ENCODE data around the gene NAV2.

The NAV2 gene

GRCh38 chr11:19938169-19938856 is 225.7 kb downstream of the NAV2 start:
- no peak for DNase-seq (ENCODE audit: low read depth)
- peak; percentile 90 for TF ChIP-seq CTCF (conservative IDR thresholded peaks at IDR 0.05; ENCODE audit: low read depth, low read length)

GRCh38 chr11:19938866-19939265 is 226.2 kb downstream of the NAV2 start:
- no peak for TF ChIP-seq CTCF (conservative IDR thresholded peaks at IDR 0.05; ENCODE audit: low read depth, low read length)
- no peak overlapping the region for H3K4me3 ChIP-seq (ENCODE audit: low read length)
- DNase-seq (ENCODE audit: low read depth), result no peak

More at GRCh38 chr11:19938169-19938856, 225.7 kb downstream of the NAV2 start:
- H3K4me3 ChIP-seq (ENCODE audit: low read length), result no peak overlapping the region

GRCh38 chr11:19939415-19939929 is 226.8 kb downstream of the NAV2 start:
- DNase-seq (ENCODE audit: low read depth), result no peak
- TF ChIP-seq CTCF (conservative IDR thresholded peaks at IDR 0.05; ENCODE audit: low read depth, low read length), result no peak
- no peak overlapping the region for H3K4me3 ChIP-seq (ENCODE audit: low read length)

GRCh38 chr11:19940831-19941230 is 228.2 kb downstream of the NAV2 start:
- DNase-seq (ENCODE audit: low read depth), result no peak
- no peak overlapping the region for H3K4me3 ChIP-seq (ENCODE audit: low read length)
- TF ChIP-seq CTCF (conservative IDR thresholded peaks at IDR 0.05; ENCODE audit: low read depth, low read length), result no peak

- no peak overlapping the region for H3K4me3 ChIP-seq (ENCODE audit: low read length)
- no peak for TF ChIP-seq CTCF (conservative IDR thresholded peaks at IDR 0.05; ENCODE audit: low read depth, low read length)
- no peak for DNase-seq (ENCODE audit: low read depth)
These were observed 234.0 kb downstream of the NAV2 start for GRCh38 chr11:19946681-19947080.

GRCh38 chr11:19947537-19948114 is 235.0 kb downstream of the NAV2 start:
- no peak for TF ChIP-seq CTCF (conservative IDR thresholded peaks at IDR 0.05; ENCODE audit: low read depth, low read length)
- no peak for DNase-seq (ENCODE audit: low read depth)
- no peak overlapping the region for H3K4me3 ChIP-seq (ENCODE audit: low read length)

- no peak for DNase-seq (ENCODE audit: low read depth)
- no peak overlapping the region for H3K4me3 ChIP-seq (ENCODE audit: low read length)
- TF ChIP-seq CTCF (conservative IDR thresholded peaks at IDR 0.05; ENCODE audit: low read depth, low read length), result no peak
These were observed 237.0 kb downstream of the NAV2 start for GRCh38 chr11:19949606-19950005.
